ENCODE data around the gene WSB1. TPM values are rescaled to one million over a fixed set of nuclear protein-coding genes. Genes with fewer than 3 reads are reported as not detected.

The WSB1 gene
- total RNA-seq, 1 experiment from 2014 or later, result 81.1 TPM

- DNase-seq (ENCODE audit: low spot score), result no peak
Measured at GRCh38 chr17:27357236-27357635, 63.3 kb downstream of the WSB1 start.

GRCh38 chr17:27360507-27360906 is 66.6 kb downstream of the WSB1 start:
- DNase-seq (ENCODE audit: low spot score), result no peak

GRCh38 chr17:27361695-27362094 is 67.8 kb downstream of the WSB1 start:
- no peak for DNase-seq (ENCODE audit: low spot score)

- no peak for DNase-seq (ENCODE audit: low spot score)
Measured at GRCh38 chr17:27362503-27362902, 68.6 kb downstream of the WSB1 start.

GRCh38 chr17:27362909-27363308 is 69.0 kb downstream of the WSB1 start:
- DNase-seq (ENCODE audit: low spot score), result no peak

- no peak for DNase-seq (ENCODE audit: low spot score)
Measured at GRCh38 chr17:27363326-27363725, 69.4 kb downstream of the WSB1 start.

Other genes with a start within 250 kb of the WSB1 start
- gene KSR1, start 162.3 kb downstream of the WSB1 start, total RNA-seq (2014; rRNA removed; shearing (Covaris generic)), result 1.7 and 2.9 TPM in 2 replicates